ENCODE measurements around the gene TBCC. TPM values are rescaled to one million over a fixed set of nuclear protein-coding genes. Genes with fewer than 3 reads are reported as not detected.
"Not testable (repeated sequence)": the region's sequence is repeated elsewhere in the genome, so short reads cannot be mapped to it uniquely, and the experiment has no call there.

TBCC gene
- total and polyA plus RNA-seq, 4 experiments from 2014 or later = 57.4 to 138 (median 70.0) TPM

GRCh38 chr6:42781796-42782688 lies 36.1 kb upstream of the TBCC start, which contains the start of gene BICRAL:
Gene BICRAL (plus strand): TSS chr6:42782052. CDS start chr6:42822023, 39,971 bp downstream.
- ChIA-PET POLR2A (ENCODE audit: partially characterized antibody) (interaction anchor here (0.5 to 34.2 kb wide), 41 partner anchors 8 to 1466 kb away, joined by 3 to 1692 read pairs (median 5); partner anchors contain the start of genes ABCC10, CNPY3, KLHDC3 and MEA1), CTCF (ENCODE audit: partially characterized antibody) (interaction anchor here (1.0 to 3.0 kb wide), 6 partner anchors 10 to 120 kb away, joined by 3 to 11 read pairs (median 4); partner anchors contain the start of gene TBCC)
- Mint-ChIP-seq H3K9me3 (peaks cover 0 to 2% (median 0%) of the 10 kb centered on the region in 8 donors), H3K36me3 (peaks cover 0 to 29% of the 10 kb centered on the region in 2 donors), H3K4me1 (peaks cover 26 to 53% (median 35%) of the 10 kb centered on the region in 4 donors), H3K27ac (peak within 1 kb of the TSS in 6 of 7 donors; percentile 100), H3K4me3 (peak within 1 kb of the TSS; percentile 95 to 100 (median 99)), H3K27me3 (peaks cover 0 to 1% of the 10 kb centered on the region in 2 donors)
- peak within 1 kb of the TSS; percentile 100 for H3K27ac ChIP-seq (ENCODE audit: low read depth, low read length)
- DNase-seq = peak; percentile 79 to 85 (median 81)
- no peaks in the 10 kb centered on the region for H3K9me3 ChIP-seq (ENCODE audit: control insufficient read depth in 1 of 2, low read length in 2 of 2)
- peak within 1 kb of the TSS; percentile 68 to 88 for H3K4me3 ChIP-seq (ENCODE audit: low read length in 2 of 2)
- H3K4me1 ChIP-seq (ENCODE audit: insufficient read depth, low read length) = peaks cover 68% of the 10 kb centered on the region
- intact Hi-C loops (cut with micrococcal nuclease) = loop anchor here (1.0 to 5.0 kb wide), 3 partner anchors 11 to 390 kb away; partner anchors contain the start of genes SRF and TBCC
- no peaks in the 10 kb centered on the region for H3K36me3 ChIP-seq (ENCODE audit: insufficient read depth, low read length)
- no peaks in the 10 kb centered on the region for H3K27me3 ChIP-seq (ENCODE audit: insufficient read depth, low read length)

- Histone ChIP-seq H3K4me3 (ENCODE audit: low read length in 2 of 2) (no peak overlapping the region), H3K9me3 (ENCODE audit: control insufficient read depth in 1 of 2, low read length in 2 of 2) (no peaks in the 10 kb centered on the region), H3K4me1 (ENCODE audit: insufficient read depth, low read length) (peaks cover 68% of the 10 kb centered on the region), H3K27ac (ENCODE audit: low read depth, low read length) (peak overlapping the region; percentile 100), H3K36me3 (ENCODE audit: insufficient read depth, low read length) (no peaks in the 10 kb centered on the region), H3K27me3 (ENCODE audit: insufficient read depth, low read length) (no peaks in the 10 kb centered on the region)
- Mint-ChIP-seq H3K27me3 (peaks cover 0 to 1% of the 10 kb centered on the region in 2 donors), H3K4me1 (peaks cover 32 to 58% (median 40%) of the 10 kb centered on the region in 4 donors), H3K4me3 (peak overlapping the region; percentile 84 to 100 (median 96)), H3K9me3 (peaks cover 0 to 2% (median 0%) of the 10 kb centered on the region in 8 donors), H3K27ac (peak overlapping the region in 6 of 7 donors; percentile 96 to 100 (median 100)), H3K36me3 (peaks cover 0 to 29% of the 10 kb centered on the region in 2 donors)
- DNase-seq = peak in 3 of 5 donors; percentile 26 to 44 (median 32)
- ChIA-PET POLR2A (ENCODE audit: partially characterized antibody) (interaction anchor here (0.7 to 34.2 kb wide), 17 partner anchors 9 to 861 kb away, joined by 3 to 1692 read pairs (median 6); partner anchors contain the start of genes CNPY3, KLHDC3, MEA1 and MED20), CTCF (ENCODE audit: partially characterized antibody) (interaction anchor here (1.2 to 2.1 kb wide), 3 partner anchors 9 to 120 kb away, joined by 3 to 6 read pairs (median 5); no protein-coding TSS in a partner anchor)
- intact Hi-C loops (cut with micrococcal nuclease) = loop anchor here (5.0 kb wide), 1 partner anchor 391 kb away; the partner anchor contains the start of gene SRF
These were observed 35.6 kb upstream of the TBCC start for GRCh38 chr6:42781546-42781795.

GRCh38 chr6:42779521-42779920 lies 33.6 kb upstream of the TBCC start:
- Histone ChIP-seq H3K4me3 (ENCODE audit: low read length in 2 of 2) (no peak overlapping the region), H3K27me3 (ENCODE audit: insufficient read depth, low read length) (no peaks in the 10 kb centered on the region), H3K27ac (ENCODE audit: low read depth, low read length) (no peak overlapping the region), H3K36me3 (ENCODE audit: insufficient read depth, low read length) (no peaks in the 10 kb centered on the region), H3K9me3 (ENCODE audit: control insufficient read depth in 1 of 2, low read length in 2 of 2) (no peaks in the 10 kb centered on the region), H3K4me1 (ENCODE audit: insufficient read depth, low read length) (peaks cover 68% of the 10 kb centered on the region)
- ChIA-PET CTCF (ENCODE audit: partially characterized antibody) (interaction anchor here (0.9 kb wide), 1 partner anchor 8 kb away, joined by 3 read pairs; no protein-coding TSS in a partner anchor), POLR2A (ENCODE audit: partially characterized antibody) (interaction anchor here (0.7 to 34.2 kb wide), 7 partner anchors 9 to 215 kb away, joined by 3 to 1692 read pairs (median 3); partner anchors contain the start of genes CNPY3, RPL7L1 and TBCC)
- peak overlapping the region in 4 of 8 donors; percentile 4 to 61 (median 34) for H3K4me3 Mint-ChIP-seq
- peaks cover 33 to 73% (median 49%) of the 10 kb centered on the region in 4 donors for H3K4me1 Mint-ChIP-seq
- H3K36me3 Mint-ChIP-seq = peaks cover 0 to 25% of the 10 kb centered on the region in 2 donors
- DNase-seq = no peak
- peaks cover 0 to 1% of the 10 kb centered on the region in 2 donors for H3K27me3 Mint-ChIP-seq
- intact Hi-C loops (cut with micrococcal nuclease) = no loop called here
- peak overlapping the region in 4 of 7 donors; percentile 13 to 87 (median 63) for H3K27ac Mint-ChIP-seq
- peaks cover 0 to 2% (median 0%) of the 10 kb centered on the region in 8 donors for H3K9me3 Mint-ChIP-seq

GRCh38 chr6:42778122-42778521 lies 32.2 kb upstream of the TBCC start:
- H3K4me1 Mint-ChIP-seq = peaks cover 42 to 83% (median 58%) of the 10 kb centered on the region in 4 donors
- Histone ChIP-seq H3K36me3 (ENCODE audit: insufficient read depth, low read length) (no peaks in the 10 kb centered on the region), H3K27ac (ENCODE audit: low read depth, low read length) (no peak overlapping the region), H3K9me3 (ENCODE audit: control insufficient read depth in 1 of 2, low read length in 2 of 2) (no peaks in the 10 kb centered on the region), H3K4me3 (ENCODE audit: low read length in 2 of 2) (no peak overlapping the region), H3K4me1 (ENCODE audit: insufficient read depth, low read length) (peaks cover 80% of the 10 kb centered on the region), H3K27me3 (ENCODE audit: insufficient read depth, low read length) (no peaks in the 10 kb centered on the region)
- peaks cover 0 to 2% (median 0%) of the 10 kb centered on the region in 8 donors for H3K9me3 Mint-ChIP-seq
- ChIA-PET CTCF (ENCODE audit: partially characterized antibody) (no interaction called here), POLR2A (ENCODE audit: partially characterized antibody) (interaction anchor here (1.3 to 34.2 kb wide), 3 partner anchors 7 to 30 kb away, joined by 3 to 1692 read pairs (median 802); partner anchors contain the start of gene TBCC)
- peak overlapping the region in 5 of 7 donors; percentile 4 to 98 (median 57) for H3K27ac Mint-ChIP-seq
- peaks cover 0 to 14% of the 10 kb centered on the region in 2 donors for H3K36me3 Mint-ChIP-seq
- intact Hi-C loops (cut with micrococcal nuclease) = no loop called here
- H3K27me3 Mint-ChIP-seq = peaks cover 0 to 1% of the 10 kb centered on the region in 2 donors
- peak overlapping the region in 2 of 8 donors; percentile 36 to 59 for H3K4me3 Mint-ChIP-seq
- no peak for DNase-seq

- no peaks in the 10 kb centered on the region for H3K36me3 ChIP-seq (ENCODE audit: insufficient read depth, low read length)
- Mint-ChIP-seq H3K27ac (peak overlapping the region; percentile 72 to 98 (median 85)), H3K4me1 (peaks cover 47 to 84% (median 64%) of the 10 kb centered on the region in 4 donors), H3K9me3 (peaks cover 0 to 2% (median 0%) of the 10 kb centered on the region in 8 donors), H3K4me3 (peak overlapping the region in 6 of 8 donors; percentile 23 to 70 (median 50)), H3K27me3 (peaks cover 0 to 1% of the 10 kb centered on the region in 2 donors), H3K36me3 (peaks cover 0 to 11% of the 10 kb centered on the region in 2 donors)
- no peaks in the 10 kb centered on the region for H3K27me3 ChIP-seq (ENCODE audit: insufficient read depth, low read length)
- no peaks in the 10 kb centered on the region for H3K9me3 ChIP-seq (ENCODE audit: control insufficient read depth in 1 of 2, low read length in 2 of 2)
- ChIA-PET CTCF (ENCODE audit: partially characterized antibody) (no interaction called here), POLR2A (ENCODE audit: partially characterized antibody) (interaction anchor here (34.2 kb wide), 1 partner anchor 29 kb away, joined by 1692 read pairs; the partner anchor contains the start of gene TBCC)
- peaks cover 88% of the 10 kb centered on the region for H3K4me1 ChIP-seq (ENCODE audit: insufficient read depth, low read length)
- no peak for DNase-seq
- H3K27ac ChIP-seq (ENCODE audit: low read depth, low read length) = peak overlapping the region; percentile 34
- intact Hi-C loops (cut with micrococcal nuclease) = no loop called here
- no peak overlapping the region for H3K4me3 ChIP-seq (ENCODE audit: low read length in 2 of 2)
These were observed 31.4 kb upstream of the TBCC start for GRCh38 chr6:42777126-42777822.

GRCh38 chr6:42774821-42775487 lies 29.1 kb upstream of the TBCC start:
- H3K27me3 ChIP-seq (ENCODE audit: insufficient read depth, low read length); H3K27me3 Mint-ChIP-seq; H3K36me3 Mint-ChIP-seq; H3K9me3 Mint-ChIP-seq; intact Hi-C loops (cut with micrococcal nuclease); H3K9me3 ChIP-seq (ENCODE audit: control insufficient read depth in 1 of 2, low read length in 2 of 2); H3K36me3 ChIP-seq (ENCODE audit: insufficient read depth, low read length): not testable (repeated sequence)
- H3K4me3 ChIP-seq (ENCODE audit: low read length in 2 of 2) = peak overlapping the region; percentile 38 to 54
- Mint-ChIP-seq H3K4me3 (peak overlapping the region; percentile 72 to 86 (median 82)), H3K27ac (peak overlapping the region; percentile 93 to 100 (median 98)), H3K4me1 (peaks cover 55 to 89% (median 70%) of the 10 kb centered on the region in 4 donors)
- ChIA-PET CTCF (ENCODE audit: partially characterized antibody) (interaction anchor here (1.4 to 8.9 kb wide), 2 partner anchors 28 to 48 kb away, joined by 3 to 81 read pairs; partner anchors contain the start of gene TBCC), POLR2A (ENCODE audit: partially characterized antibody) (interaction anchor here (1.2 to 34.2 kb wide), 8 partner anchors 10 to 204 kb away, joined by 3 to 1692 read pairs (median 6); partner anchors contain the start of genes BICRAL, PEX6, RPL7L1 and TBCC)
- H3K4me1 ChIP-seq (ENCODE audit: insufficient read depth, low read length) = peaks cover 94% of the 10 kb centered on the region
- peak overlapping the region; percentile 86 for H3K27ac ChIP-seq (ENCODE audit: low read depth, low read length)
- DNase-seq = peak; percentile 68 to 76 (median 69)

Measured in CD4-positive, alpha-beta memory T cell (primary cell).